Measurements from ENCODE around the gene FAM3C.

The FAM3C gene

GRCh38 chr7:121372376-121373010 is 23.6 kb downstream of the FAM3C start:
- H3K36me3 ChIP-seq (ENCODE audit: insufficient read depth, low read length) = peaks cover 14% of the 10 kb centered on the region
- H3K9ac ChIP-seq (ENCODE audit: low read length) = no peak overlapping the region
- no peaks in the 10 kb centered on the region for H3K9me3 ChIP-seq (ENCODE audit: low read length)
- no peaks in the 10 kb centered on the region for H3K27me3 ChIP-seq (ENCODE audit: control insufficient read depth in 1 of 2, insufficient read depth in 2 of 2, low read length in 2 of 2)
- H3K4me1 ChIP-seq (ENCODE audit: insufficient read depth, low read length) = no peaks in the 10 kb centered on the region
- H3K27ac ChIP-seq (ENCODE audit: low read depth, low read length) = no peak overlapping the region
- no peak overlapping the region for H3K4me3 ChIP-seq (ENCODE audit: low read depth in 1 of 2, low read length in 2 of 2)

- H3K36me3 ChIP-seq (ENCODE audit: insufficient read depth, low read length) = peaks cover 13% of the 10 kb centered on the region
- H3K9me3 ChIP-seq (ENCODE audit: low read length) = no peaks in the 10 kb centered on the region
- no peaks in the 10 kb centered on the region for H3K27me3 ChIP-seq (ENCODE audit: control insufficient read depth in 1 of 2, insufficient read depth in 2 of 2, low read length in 2 of 2)
- H3K9ac ChIP-seq (ENCODE audit: low read length) = no peak overlapping the region
- no peak overlapping the region for H3K27ac ChIP-seq (ENCODE audit: low read depth, low read length)
- H3K4me3 ChIP-seq (ENCODE audit: low read depth in 1 of 2, low read length in 2 of 2) = no peak overlapping the region
- no peaks in the 10 kb centered on the region for H3K4me1 ChIP-seq (ENCODE audit: insufficient read depth, low read length)
Measured at GRCh38 chr7:121371883-121372282, 24.2 kb downstream of the FAM3C start.

- Histone ChIP-seq H3K9ac (ENCODE audit: low read length) (no peak overlapping the region), H3K4me3 (ENCODE audit: low read depth in 1 of 2, low read length in 2 of 2) (no peak overlapping the region), H3K9me3 (ENCODE audit: low read length) (no peaks in the 10 kb centered on the region), H3K36me3 (ENCODE audit: insufficient read depth, low read length) (peaks cover 11% of the 10 kb centered on the region), H3K27me3 (ENCODE audit: control insufficient read depth in 1 of 2, insufficient read depth in 2 of 2, low read length in 2 of 2) (no peaks in the 10 kb centered on the region), H3K27ac (ENCODE audit: low read depth, low read length) (no peak overlapping the region), H3K4me1 (ENCODE audit: insufficient read depth, low read length) (no peaks in the 10 kb centered on the region)
Measured at GRCh38 chr7:121371367-121371766, 24.7 kb downstream of the FAM3C start.

- H3K4me1 ChIP-seq (ENCODE audit: insufficient read depth, low read length) = no peaks in the 10 kb centered on the region
- H3K4me3 ChIP-seq (ENCODE audit: low read depth in 1 of 2, low read length in 2 of 2) = no peak overlapping the region
- H3K27me3 ChIP-seq (ENCODE audit: control insufficient read depth in 1 of 2, insufficient read depth in 2 of 2, low read length in 2 of 2) = no peaks in the 10 kb centered on the region
- no peaks in the 10 kb centered on the region for H3K9me3 ChIP-seq (ENCODE audit: low read length)
- H3K9ac ChIP-seq (ENCODE audit: low read length) = peak overlapping the region; percentile 1
- H3K27ac ChIP-seq (ENCODE audit: low read depth, low read length) = no peak overlapping the region
- peaks cover 4% of the 10 kb centered on the region for H3K36me3 ChIP-seq (ENCODE audit: insufficient read depth, low read length)
Measured at GRCh38 chr7:121369462-121369861, 26.6 kb downstream of the FAM3C start.

- Histone ChIP-seq H3K9me3 (ENCODE audit: low read length) (no peaks in the 10 kb centered on the region), H3K36me3 (ENCODE audit: insufficient read depth, low read length) (peaks cover 10% of the 10 kb centered on the region), H3K4me3 (ENCODE audit: low read depth in 1 of 2, low read length in 2 of 2) (no peak overlapping the region), H3K4me1 (ENCODE audit: insufficient read depth, low read length) (no peaks in the 10 kb centered on the region), H3K27me3 (ENCODE audit: control insufficient read depth in 1 of 2, insufficient read depth in 2 of 2, low read length in 2 of 2) (no peaks in the 10 kb centered on the region), H3K9ac (ENCODE audit: low read length) (no peak overlapping the region), H3K27ac (ENCODE audit: low read depth, low read length) (no peak overlapping the region)
Measured at GRCh38 chr7:121366852-121367431, 29.2 kb downstream of the FAM3C start.

GRCh38 chr7:121360564-121360963 is 35.5 kb downstream of the FAM3C start:
- no peak overlapping the region for H3K9ac ChIP-seq (ENCODE audit: low read length)
- no peaks in the 10 kb centered on the region for H3K9me3 ChIP-seq (ENCODE audit: low read length)
- no peak overlapping the region for H3K4me3 ChIP-seq (ENCODE audit: low read depth in 1 of 2, low read length in 2 of 2)
- no peaks in the 10 kb centered on the region for H3K27me3 ChIP-seq (ENCODE audit: control insufficient read depth in 1 of 2, insufficient read depth in 2 of 2, low read length in 2 of 2)
- no peaks in the 10 kb centered on the region for H3K4me1 ChIP-seq (ENCODE audit: insufficient read depth, low read length)
- H3K36me3 ChIP-seq (ENCODE audit: insufficient read depth, low read length) = peaks cover 37% of the 10 kb centered on the region
- H3K27ac ChIP-seq (ENCODE audit: low read depth, low read length) = no peak overlapping the region

GRCh38 chr7:121355574-121355973 is 40.5 kb downstream of the FAM3C start:
- H3K9ac ChIP-seq (ENCODE audit: low read length) = no peak overlapping the region

GRCh38 chr7:121352323-121352722 is 43.8 kb downstream of the FAM3C start:
- Histone ChIP-seq H3K27me3 (ENCODE audit: control insufficient read depth in 1 of 2, insufficient read depth in 2 of 2, low read length in 2 of 2) (no peaks in the 10 kb centered on the region), H3K9ac (ENCODE audit: low read length) (no peak overlapping the region), H3K27ac (ENCODE audit: low read depth, low read length) (no peak overlapping the region), H3K9me3 (ENCODE audit: low read length) (no peaks in the 10 kb centered on the region), H3K4me3 (ENCODE audit: low read depth in 1 of 2, low read length in 2 of 2) (no peak overlapping the region), H3K36me3 (ENCODE audit: insufficient read depth, low read length) (peaks cover 25% of the 10 kb centered on the region), H3K4me1 (ENCODE audit: insufficient read depth, low read length) (no peaks in the 10 kb centered on the region)

More at GRCh38 chr7:121355574-121355973, 40.5 kb downstream of the FAM3C start:
- Histone ChIP-seq H3K36me3 (ENCODE audit: insufficient read depth, low read length) (peaks cover 30% of the 10 kb centered on the region), H3K9me3 (ENCODE audit: low read length) (no peaks in the 10 kb centered on the region), H3K27ac (ENCODE audit: low read depth, low read length) (no peak overlapping the region), H3K27me3 (ENCODE audit: control insufficient read depth in 1 of 2, insufficient read depth in 2 of 2, low read length in 2 of 2) (no peaks in the 10 kb centered on the region), H3K4me1 (ENCODE audit: insufficient read depth, low read length) (no peaks in the 10 kb centered on the region), H3K4me3 (ENCODE audit: low read depth in 1 of 2, low read length in 2 of 2) (no peak overlapping the region)

- no peak overlapping the region for H3K27ac ChIP-seq (ENCODE audit: low read depth, low read length)
- H3K9me3 ChIP-seq (ENCODE audit: low read length) = no peaks in the 10 kb centered on the region
- no peaks in the 10 kb centered on the region for H3K4me1 ChIP-seq (ENCODE audit: insufficient read depth, low read length)
- H3K36me3 ChIP-seq (ENCODE audit: insufficient read depth, low read length) = peaks cover 25% of the 10 kb centered on the region
- H3K9ac ChIP-seq (ENCODE audit: low read length) = no peak overlapping the region
- H3K27me3 ChIP-seq (ENCODE audit: control insufficient read depth in 1 of 2, insufficient read depth in 2 of 2, low read length in 2 of 2) = no peaks in the 10 kb centered on the region
- no peak overlapping the region for H3K4me3 ChIP-seq (ENCODE audit: low read depth in 1 of 2, low read length in 2 of 2)
Measured at GRCh38 chr7:121351682-121352081, 44.4 kb downstream of the FAM3C start.

GRCh38 chr7:121344497-121344896 is 51.6 kb downstream of the FAM3C start:
- Histone ChIP-seq H3K4me3 (ENCODE audit: low read depth in 1 of 2, low read length in 2 of 2) (no peak overlapping the region), H3K9ac (ENCODE audit: low read length) (no peak overlapping the region), H3K9me3 (ENCODE audit: low read length) (no peaks in the 10 kb centered on the region), H3K4me1 (ENCODE audit: insufficient read depth, low read length) (no peaks in the 10 kb centered on the region), H3K27ac (ENCODE audit: low read depth, low read length) (no peak overlapping the region), H3K27me3 (ENCODE audit: control insufficient read depth in 1 of 2, insufficient read depth in 2 of 2, low read length in 2 of 2) (no peaks in the 10 kb centered on the region), H3K36me3 (ENCODE audit: insufficient read depth, low read length) (peaks cover 11% of the 10 kb centered on the region)

GRCh38 chr7:121344093-121344492 is 52.0 kb downstream of the FAM3C start:
- Histone ChIP-seq H3K4me3 (ENCODE audit: low read depth in 1 of 2, low read length in 2 of 2) (no peak overlapping the region), H3K36me3 (ENCODE audit: insufficient read depth, low read length) (peaks cover 11% of the 10 kb centered on the region), H3K9me3 (ENCODE audit: low read length) (no peaks in the 10 kb centered on the region), H3K27me3 (ENCODE audit: control insufficient read depth in 1 of 2, insufficient read depth in 2 of 2, low read length in 2 of 2) (no peaks in the 10 kb centered on the region), H3K4me1 (ENCODE audit: insufficient read depth, low read length) (no peaks in the 10 kb centered on the region), H3K27ac (ENCODE audit: low read depth, low read length) (no peak overlapping the region), H3K9ac (ENCODE audit: low read length) (no peak overlapping the region)

- Histone ChIP-seq H3K4me3 (ENCODE audit: low read depth in 1 of 2, low read length in 2 of 2) (no peak overlapping the region), H3K9ac (ENCODE audit: low read length) (no peak overlapping the region), H3K27me3 (ENCODE audit: control insufficient read depth in 1 of 2, insufficient read depth in 2 of 2, low read length in 2 of 2) (no peaks in the 10 kb centered on the region), H3K36me3 (ENCODE audit: insufficient read depth, low read length) (peaks cover 11% of the 10 kb centered on the region), H3K27ac (ENCODE audit: low read depth, low read length) (no peak overlapping the region), H3K4me1 (ENCODE audit: insufficient read depth, low read length) (no peaks in the 10 kb centered on the region), H3K9me3 (ENCODE audit: low read length) (no peaks in the 10 kb centered on the region)
Measured at GRCh38 chr7:121343302-121343701, 52.8 kb downstream of the FAM3C start.

Measured in muscle layer of colon (tissue), 2 donors.